Transverse colon (tissue), 4 donors: ENCODE data around the gene KDELR1.

Experiments used
- CTCF ChIP-seq, 5 experiments: fragments of 200-600 bp in 3 of 5; fragments of 450-650 bp in 2 of 5; sonication (generic) in 3 of 5; IDR thresholded peaks; 1 replicate in 2 of 5; 2 replicates in 3 of 5; pipeline ENCODE4 v1.5.1; 2016 to 2017; ENCODE audit warnings: antibody characterized with exemption in 5 of 5, inconsistent platforms in 3 of 5, mild to moderate bottlenecking in 2 of 5, moderate library complexity in 1 of 5
- EP300 ChIP-seq: sonication (generic); formaldehyde crosslinking; IDR thresholded peaks from one replicate; pipeline ENCODE4 v1.6.1; 2017; ENCODE audit warnings: antibody characterized with exemption, low read depth
- POLR2A ChIP-seq: fragments of 450-650 bp; IDR thresholded peaks from one replicate; pipeline ENCODE4 v1.6.1; 2016; ENCODE audit warnings: antibody characterized with exemption, mild to moderate bottlenecking, moderate library complexity
- POLR2AphosphoS5 ChIP-seq, 3 donors: sonication (generic); formaldehyde crosslinking; IDR thresholded peaks; one replicate each; pipeline ENCODE4 v1.6.1; 2016; ENCODE audit warnings: antibody characterized with exemption in 3 of 3

DNA sequence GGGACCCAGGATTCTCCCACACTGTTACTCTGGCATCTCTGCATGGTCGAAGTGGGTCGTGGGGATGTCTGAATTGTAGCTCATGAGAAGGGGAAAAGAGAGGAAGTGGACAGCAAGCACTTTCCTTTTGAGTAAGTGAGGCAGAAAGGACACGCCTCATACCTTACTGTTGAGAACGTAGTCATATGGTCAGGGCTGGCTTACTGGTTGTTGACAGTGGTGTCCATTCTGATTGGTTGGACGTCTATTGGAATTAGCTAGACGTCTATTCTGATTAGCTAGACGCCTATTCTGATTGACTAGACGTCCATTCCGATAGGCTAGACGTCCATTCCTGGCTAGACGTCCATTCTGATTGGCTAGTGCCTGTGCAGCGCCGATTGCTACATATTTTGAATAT, 14.5 kb upstream of the KDELR1 start:
- TF ChIP-seq POLR2AphosphoS5 (IDR thresholded peaks at IDR 0.05) (no peak), POLR2A (no peak), CTCF (IDR thresholded peaks at IDR 0.05) (no peak), EP300 (no peak)
